ENCODE measurements around the gene TEDC2. TPM values are rescaled to one million over a fixed set of nuclear protein-coding genes. Genes with fewer than 3 reads are reported as not detected.

The TEDC2 gene
- total RNA-seq, 3 donors from 2014 or later = 0.98 to 1.0 TPM; not detected in 1

- intact Hi-C loops (cut with DNase I; ENCODE audit: low total_unique reads) = no loop called here
- H3K9me3 ChIP-seq = no peaks in the 10 kb centered on the region
- no peak for TF ChIP-seq CTCF (IDR thresholded peaks at IDR 0.05)
- no peak for TF ChIP-seq POLR2AphosphoS5 (IDR thresholded peaks at IDR 0.05)
- no peak for TF ChIP-seq POLR2A (IDR thresholded peaks at IDR 0.05)
- peak overlapping the region; percentile 79 to 89 for H3K27ac ChIP-seq
- peaks cover 18 to 21% of the 10 kb centered on the region in 2 donors for H3K4me1 ChIP-seq
- peak overlapping the region; percentile 68 to 81 (median 80) for H3K4me3 ChIP-seq
- H3K27me3 ChIP-seq = no peaks in the 10 kb centered on the region
- DNase-seq (ENCODE audit: low spot score in 2 of 2) = no peak
- no peaks in the 10 kb centered on the region for H3K36me3 ChIP-seq
Measured at GRCh38 chr16:2473999-2474876, 14.3 kb downstream of the TEDC2 start.

- intact Hi-C loops (cut with DNase I; ENCODE audit: low total_unique reads) = no loop called here
Measured at GRCh38 chr16:2474877-2475412, 15.0 kb downstream of the TEDC2 start, which contains the start of gene TBC1D24. TBC1D24 (plus strand) TSS chr16:2475127; CDS start chr16:2496149, 21,022 bp downstream.

GRCh38 chr16:2475413-2476344 lies 15.8 kb downstream of the TEDC2 start:
- Histone ChIP-seq H3K27ac (peak overlapping the region; percentile 40 to 89), H3K36me3 (no peaks in the 10 kb centered on the region), H3K4me1 (peaks cover 18% of the 10 kb centered on the region in 2 donors), H3K4me3 (peak overlapping the region; percentile 68 to 81 (median 80)), H3K9me3 (no peaks in the 10 kb centered on the region), H3K27me3 (no peaks in the 10 kb centered on the region)
- intact Hi-C loops (cut with DNase I; ENCODE audit: low total_unique reads) = no loop called here
- DNase-seq (ENCODE audit: low spot score in 2 of 2) = no peak
- no peak for TF ChIP-seq CTCF (IDR thresholded peaks at IDR 0.05)

More at GRCh38 chr16:2474877-2475412, 15.0 kb downstream of the TEDC2 start, which contains the start of gene TBC1D24:
- no peaks in the 10 kb centered on the region for H3K36me3 ChIP-seq
- TF ChIP-seq POLR2A (IDR thresholded peaks at IDR 0.05) (peak; percentile 25), CTCF (IDR thresholded peaks at IDR 0.05) (no peak), POLR2AphosphoS5 (IDR thresholded peaks at IDR 0.05) (peak in 2 of 3 donors; percentile 30 to 37)
- H3K27ac ChIP-seq = peak within 1 kb of the TSS; percentile 79 to 89
- peak within 1 kb of the TSS; percentile 68 to 81 (median 80) for H3K4me3 ChIP-seq
- peaks cover 18 to 19% of the 10 kb centered on the region in 2 donors for H3K4me1 ChIP-seq
- DNase-seq (ENCODE audit: low spot score in 2 of 2) = peak; percentile 77 to 79
- no peaks in the 10 kb centered on the region for H3K9me3 ChIP-seq
- H3K27me3 ChIP-seq = no peaks in the 10 kb centered on the region

GRCh38 chr16:2476345-2476720 lies 16.4 kb downstream of the TEDC2 start:
- Histone ChIP-seq H3K27ac (peak overlapping the region in 1 of 2 donors; percentile 40), H3K27me3 (no peaks in the 10 kb centered on the region), H3K9me3 (no peaks in the 10 kb centered on the region), H3K4me3 (peak overlapping the region in 1 of 3 donors; percentile 80), H3K4me1 (peaks cover 12 to 15% of the 10 kb centered on the region in 2 donors), H3K36me3 (no peaks in the 10 kb centered on the region)
- intact Hi-C loops (cut with DNase I; ENCODE audit: low total_unique reads) = no loop called here
- TF ChIP-seq POLR2A (IDR thresholded peaks at IDR 0.05) (no peak), CTCF (IDR thresholded peaks at IDR 0.05) (no peak), POLR2AphosphoS5 (IDR thresholded peaks at IDR 0.05) (no peak)
- DNase-seq (ENCODE audit: low spot score in 2 of 2) = no peak
